Brain microvascular endothelial cell (primary cell): ENCODE results near the gene C22orf23.

Source experiments
- DNase-seq: peaks from one replicate; pipeline ENCODE4 v3.0.0-alpha.2; 2020
- H3K27ac ChIP-seq: fragments of 250-450 bp; sonication (Bioruptor Pico); 2 replicates; pipeline ENCODE4 v1.5.1; 2020; ENCODE audit warnings: mild to moderate bottlenecking, moderate library complexity
- H3K27me3 ChIP-seq: fragments of 250-450 bp; sonication (Bioruptor Pico); replicated peaks from 2 replicates; pipeline ENCODE4 v1.5.1; 2020; ENCODE audit warnings: mild to moderate bottlenecking
- H3K36me3 ChIP-seq: fragments of 250-450 bp; sonication (Bioruptor Pico); replicated peaks from 2 replicates; pipeline ENCODE4 v1.5.1; 2020; ENCODE audit warnings: mild to moderate bottlenecking
- H3K4me3 ChIP-seq: 2 replicates; pipeline ENCODE4 v1.5.1; 2011; ENCODE audit warnings: low read depth, mild to moderate bottlenecking, control low read depth, low read length, moderate library complexity
- in situ Hi-C: cut with HindIII; loops from 2 replicates; pipeline ENCODE4 v1.10.0; 2017; ENCODE audit warnings: low sequenced_read_pairs, low pct_ligation_motif_present
- TF ChIP-seq, protein P1 (sequence below): IDR thresholded peaks from 2 replicates; pipeline ENCODE4 v1.5.1; 2011; ENCODE audit warnings: low read depth, mild to moderate bottlenecking, moderate library complexity, low read length, control low read depth, inconsistent platforms; ENCODE audit errors: missing control alignments

Gene C22orf23

DNA sequence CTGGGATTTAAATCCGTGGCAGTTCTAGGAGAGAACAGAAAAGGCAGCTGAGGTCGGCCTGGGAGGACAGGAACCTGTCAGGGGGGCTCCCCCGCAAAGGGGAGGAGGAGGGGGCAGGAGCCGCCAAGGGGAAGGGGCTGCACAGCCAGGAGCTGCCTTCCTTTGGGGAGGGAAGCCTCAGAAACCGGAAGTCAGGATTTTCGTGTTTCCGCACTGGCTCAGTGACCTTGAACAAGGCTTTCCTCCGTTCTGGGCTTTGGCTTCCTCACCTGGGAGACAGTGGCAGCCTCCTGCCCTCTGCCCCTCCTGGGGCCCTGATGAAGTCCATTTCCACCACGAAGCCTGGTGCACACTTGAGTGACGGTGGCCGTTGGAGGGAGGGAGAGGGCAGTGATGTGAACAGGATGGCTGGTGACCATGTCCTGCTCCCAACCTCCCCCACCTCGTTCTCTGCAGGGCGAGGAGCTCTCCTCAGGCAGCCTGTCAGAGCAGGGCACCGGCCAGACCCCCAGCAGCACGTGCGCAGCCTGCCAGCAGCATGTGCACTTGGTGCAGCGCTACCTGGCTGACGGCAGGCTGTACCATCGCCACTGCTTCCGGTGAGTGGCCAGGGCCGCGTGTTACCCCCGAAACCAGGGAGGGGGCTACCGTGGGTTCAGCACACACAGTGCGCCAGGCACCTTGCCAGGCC is 34.7 kb downstream of the C22orf23 start:
- TF ChIP-seq, protein P1, sequence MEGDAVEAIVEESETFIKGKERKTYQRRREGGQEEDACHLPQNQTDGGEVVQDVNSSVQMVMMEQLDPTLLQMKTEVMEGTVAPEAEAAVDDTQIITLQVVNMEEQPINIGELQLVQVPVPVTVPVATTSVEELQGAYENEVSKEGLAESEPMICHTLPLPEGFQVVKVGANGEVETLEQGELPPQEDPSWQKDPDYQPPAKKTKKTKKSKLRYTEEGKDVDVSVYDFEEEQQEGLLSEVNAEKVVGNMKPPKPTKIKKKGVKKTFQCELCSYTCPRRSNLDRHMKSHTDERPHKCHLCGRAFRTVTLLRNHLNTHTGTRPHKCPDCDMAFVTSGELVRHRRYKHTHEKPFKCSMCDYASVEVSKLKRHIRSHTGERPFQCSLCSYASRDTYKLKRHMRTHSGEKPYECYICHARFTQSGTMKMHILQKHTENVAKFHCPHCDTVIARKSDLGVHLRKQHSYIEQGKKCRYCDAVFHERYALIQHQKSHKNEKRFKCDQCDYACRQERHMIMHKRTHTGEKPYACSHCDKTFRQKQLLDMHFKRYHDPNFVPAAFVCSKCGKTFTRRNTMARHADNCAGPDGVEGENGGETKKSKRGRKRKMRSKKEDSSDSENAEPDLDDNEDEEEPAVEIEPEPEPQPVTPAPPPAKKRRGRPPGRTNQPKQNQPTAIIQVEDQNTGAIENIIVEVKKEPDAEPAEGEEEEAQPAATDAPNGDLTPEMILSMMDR: no peak
- in situ Hi-C loops: no loop called here
- Histone ChIP-seq H3K27me3 (no peaks in the 10 kb centered on the region), H3K27ac (no peak overlapping the region), H3K4me3 (no peak overlapping the region), H3K36me3 (peaks cover 58% of the 10 kb centered on the region)
- no peak for DNase-seq

DNA sequence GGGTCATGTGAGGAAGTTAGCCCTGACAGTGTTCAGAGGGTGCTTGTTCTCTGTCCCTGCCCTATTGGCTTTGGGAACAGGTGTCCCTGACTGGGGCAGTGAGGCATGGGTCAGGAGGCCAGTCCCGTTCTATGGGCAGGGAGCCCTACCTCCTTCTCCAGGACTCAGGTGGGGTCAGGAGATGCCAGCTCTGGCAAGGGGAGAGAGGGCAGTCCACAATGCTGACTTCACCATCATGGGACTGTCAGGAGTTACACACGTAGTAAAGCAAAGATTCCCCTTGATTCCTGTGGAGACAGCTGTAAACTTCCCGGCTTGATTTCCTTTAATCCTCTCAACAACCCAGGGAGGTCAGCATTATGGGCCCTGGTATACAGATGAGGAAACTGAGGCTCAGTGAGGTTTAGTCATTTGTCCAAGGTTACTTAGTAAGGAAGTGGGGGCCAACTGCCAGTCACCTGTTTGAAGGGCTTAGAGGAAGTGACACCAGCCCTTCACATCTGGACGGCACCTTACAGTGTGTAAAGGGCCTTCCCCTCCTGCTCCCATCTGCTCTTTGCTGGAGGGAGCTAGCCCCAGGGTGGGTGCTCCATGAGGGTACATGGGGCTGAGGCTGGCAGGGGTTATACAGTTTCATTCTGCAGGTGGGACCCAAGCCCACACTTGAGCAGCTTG is 35.4 kb downstream of the C22orf23 start:
- no peak overlapping the region for H3K4me3 ChIP-seq
- no peaks in the 10 kb centered on the region for H3K27me3 ChIP-seq
- TF ChIP-seq, protein P1: no peak
- H3K27ac ChIP-seq: no peak overlapping the region
- DNase-seq: no peak
- in situ Hi-C loops: no loop called here
- H3K36me3 ChIP-seq: peaks cover 63% of the 10 kb centered on the region

DNA sequence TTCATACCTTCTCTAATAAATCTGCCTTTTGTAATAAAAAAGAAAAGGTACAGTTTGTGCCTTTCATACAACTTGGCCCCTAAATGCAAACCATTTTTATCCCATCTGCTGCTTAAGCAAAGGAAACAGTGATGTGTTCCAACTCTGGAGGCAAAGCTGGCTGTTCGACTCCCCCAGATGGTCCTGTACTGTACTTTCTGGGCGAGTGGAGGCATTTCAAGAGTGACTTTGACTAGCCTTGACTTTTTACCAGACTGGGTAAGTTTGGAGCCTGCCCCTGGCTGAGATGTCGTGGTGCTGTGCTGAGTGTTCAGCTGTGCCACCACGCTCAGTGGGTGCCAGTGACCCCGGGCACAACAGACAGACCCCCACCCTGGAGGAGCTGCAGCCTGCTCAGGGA is 37.1 kb downstream of the C22orf23 start:
- Histone ChIP-seq H3K27me3 (no peaks in the 10 kb centered on the region), H3K4me3 (no peak overlapping the region), H3K27ac (no peak overlapping the region), H3K36me3 (peaks cover 73% of the 10 kb centered on the region)
- in situ Hi-C loops: no loop called here
- DNase-seq: no peak
- TF ChIP-seq, protein P1: no peak

DNA sequence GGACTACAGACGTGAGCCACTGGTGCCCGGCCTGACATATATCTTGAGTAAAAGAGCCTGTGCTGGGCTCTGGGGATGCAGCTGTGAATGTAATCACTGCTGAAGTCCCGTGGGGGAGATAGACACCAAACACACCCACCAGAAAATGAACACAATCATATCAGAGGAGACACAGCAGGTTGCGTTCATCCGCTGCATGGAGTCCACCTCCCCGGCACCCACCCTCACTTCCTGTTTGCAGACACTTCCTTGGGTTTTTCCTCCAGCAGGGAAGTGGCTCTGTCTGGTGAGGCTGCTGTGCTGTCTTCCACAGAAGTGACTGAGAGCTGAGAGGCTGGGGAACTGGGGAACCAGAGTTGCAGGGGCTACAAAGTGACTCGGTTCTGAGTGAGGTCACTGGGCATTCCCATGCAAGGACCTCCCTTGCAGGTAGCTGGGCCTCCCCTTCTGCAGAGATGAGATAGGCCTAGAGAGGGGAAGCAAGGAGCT is 40.1 kb downstream of the C22orf23 start:
- in situ Hi-C loops: no loop called here
- H3K36me3 ChIP-seq: peaks cover 58% of the 10 kb centered on the region
- no peak for DNase-seq

DNA sequence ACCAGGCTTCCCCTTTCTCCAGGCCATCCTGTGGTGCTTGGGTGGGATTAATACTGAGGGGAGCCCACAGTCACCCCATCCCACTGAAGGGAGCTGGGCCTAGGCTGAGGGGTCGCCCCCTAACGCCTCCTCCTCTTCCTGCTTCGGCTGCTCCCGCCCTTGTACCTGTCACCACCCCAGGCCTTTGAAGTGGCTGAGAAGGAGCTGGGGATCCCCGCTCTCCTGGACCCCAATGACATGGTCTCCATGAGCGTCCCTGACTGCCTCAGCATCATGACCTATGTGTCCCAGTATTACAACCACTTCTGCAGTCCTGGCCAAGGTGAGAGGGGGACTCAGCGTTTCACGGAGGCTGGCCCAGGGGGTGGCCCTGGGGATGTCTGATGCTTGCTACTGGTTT is 41.2 kb downstream of the C22orf23 start:
- Histone ChIP-seq H3K27ac (no peak overlapping the region), H3K27me3 (no peaks in the 10 kb centered on the region), H3K4me3 (no peak overlapping the region), H3K36me3 (peaks cover 47% of the 10 kb centered on the region)
- in situ Hi-C loops: no loop called here
- TF ChIP-seq, protein P1: no peak
- DNase-seq: no peak

More for the DNA sequence above, 40.1 kb downstream of the C22orf23 start:
- Histone ChIP-seq H3K27ac (no peak overlapping the region), H3K4me3 (no peak overlapping the region), H3K27me3 (no peaks in the 10 kb centered on the region)
- TF ChIP-seq, protein P1: no peak
